ENCODE results near the gene RGS6.

GRCh38 chr14:72549854-72550253 is 617.6 kb downstream of the RGS6 start:
- TF ChIP-seq, protein P1, sequence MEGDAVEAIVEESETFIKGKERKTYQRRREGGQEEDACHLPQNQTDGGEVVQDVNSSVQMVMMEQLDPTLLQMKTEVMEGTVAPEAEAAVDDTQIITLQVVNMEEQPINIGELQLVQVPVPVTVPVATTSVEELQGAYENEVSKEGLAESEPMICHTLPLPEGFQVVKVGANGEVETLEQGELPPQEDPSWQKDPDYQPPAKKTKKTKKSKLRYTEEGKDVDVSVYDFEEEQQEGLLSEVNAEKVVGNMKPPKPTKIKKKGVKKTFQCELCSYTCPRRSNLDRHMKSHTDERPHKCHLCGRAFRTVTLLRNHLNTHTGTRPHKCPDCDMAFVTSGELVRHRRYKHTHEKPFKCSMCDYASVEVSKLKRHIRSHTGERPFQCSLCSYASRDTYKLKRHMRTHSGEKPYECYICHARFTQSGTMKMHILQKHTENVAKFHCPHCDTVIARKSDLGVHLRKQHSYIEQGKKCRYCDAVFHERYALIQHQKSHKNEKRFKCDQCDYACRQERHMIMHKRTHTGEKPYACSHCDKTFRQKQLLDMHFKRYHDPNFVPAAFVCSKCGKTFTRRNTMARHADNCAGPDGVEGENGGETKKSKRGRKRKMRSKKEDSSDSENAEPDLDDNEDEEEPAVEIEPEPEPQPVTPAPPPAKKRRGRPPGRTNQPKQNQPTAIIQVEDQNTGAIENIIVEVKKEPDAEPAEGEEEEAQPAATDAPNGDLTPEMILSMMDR (conservative IDR thresholded peaks at IDR 0.05): no peak
- TF ChIP-seq ZFX (IDR thresholded peaks at IDR 0.05): no peak
